ENCODE results near the gene ZNF790. TPM values are rescaled to one million over a fixed set of nuclear protein-coding genes. Genes with fewer than 3 reads are reported as not detected.
A peak's percentile ranks its signal among the peaks of the same experiment; 100 is the strongest.

ZNF790 gene
- total RNA-seq, 1 experiment from 2014 or later, result 5.8 TPM

GRCh38 chr19:36771261-36772231 lies 66.6 kb downstream of the ZNF790 start:
- ATAC-seq, result no peak
- BruUV-seq (replicated peaks), result TSS peak; percentile 90
- H3K27me3 ChIP-seq (ENCODE audit: control insufficient read depth, insufficient read depth, low read length), result no peaks in the 10 kb centered on the region
- peaks cover 29% of the 10 kb centered on the region; the same call in 1 of the 2 replicates for H3K9me3 ChIP-seq (ENCODE audit: control insufficient read depth, insufficient read depth, low read depth, low read length)
- in situ Hi-C loops (cut with HindIII; ENCODE audit: low pct_unique_long_range_greater_than_20kb, low sequenced_read_pairs) (no loop called here), intact Hi-C loops (cut with micrococcal nuclease; ENCODE audit: unreplicated experiment) (no loop called here)
- H3K4me3 ChIP-seq (ENCODE audit: low read depth in 2 of 2, low read length in 2 of 2), result peak overlapping the region; percentile 58 to 80
- CTCF ChIA-PET, result interaction anchor here (0.6 to 0.7 kb wide), 2 partner anchors 14 to 364 kb away, joined by 3 to 5 read pairs; no protein-coding TSS in a partner anchor
- DNase-seq (ENCODE audit: low read depth, low spot score), result peak; percentile 67
- TF ChIP-seq SIN3A (IDR thresholded peaks at IDR 0.05; ENCODE audit: borderline replicate concordance, insufficient read depth, low read depth, low read length), result no peak
- TF ChIP-seq POLR2AphosphoS5 (IDR thresholded peaks at IDR 0.05; ENCODE audit: low read depth, low read length), result peak; percentile 70
- no peak for TF ChIP-seq REST (IDR thresholded peaks at IDR 0.05; ENCODE audit: insufficient read depth in 1 of 2, low read depth in 2 of 2, low read length in 1 of 2)
- no peak for TF ChIP-seq CTCF (IDR thresholded peaks at IDR 0.05)
- peak; percentile 96 for TF ChIP-seq TCF7L2 (IDR thresholded peaks at IDR 0.05; ENCODE audit: low read depth, low read length)
- peak overlapping the region; percentile 97 for H3K27ac ChIP-seq (ENCODE audit: low read length)
- no peaks in the 10 kb centered on the region for H3K36me3 ChIP-seq (ENCODE audit: control insufficient read depth, insufficient read depth, low read length)
- H3K4me1 ChIP-seq (ENCODE audit: control insufficient read depth, insufficient read depth, low read length), result no peaks in the 10 kb centered on the region
- POLR2A ChIA-PET, result interaction anchor here (0.7 kb wide), 7 partner anchors 10 to 1979 kb away, joined by 3 to 11 read pairs (median 4); no protein-coding TSS in a partner anchor

Other genes with a start within 250 kb of the ZNF790 start
- gene ZNF382, start 233.1 kb downstream of the ZNF790 start, total RNA-seq (2021; ENCODE audit: unreplicated experiment), result 1.6 TPM
- 14.0 TPM for gene ZNF461, start 171.6 kb downstream of the ZNF790 start, total RNA-seq (2021; ENCODE audit: unreplicated experiment)
- gene ZNF567, start 150.8 kb downstream of the ZNF790 start, total RNA-seq (2021; ENCODE audit: unreplicated experiment), result 11.3 TPM
- gene ZNF850, start 65.6 kb downstream of the ZNF790 start, total RNA-seq (2021; ENCODE audit: unreplicated experiment), result 15.3 TPM
- 3.8 TPM for gene ZNF345, start 12.5 kb upstream of the ZNF790 start, total RNA-seq (2021; ENCODE audit: unreplicated experiment)
- 7.2 TPM for gene ZNF829, start 77.9 kb upstream of the ZNF790 start, total RNA-seq (2021; ENCODE audit: unreplicated experiment)
- 19.3 TPM for gene ZNF568, start 77.9 kb upstream of the ZNF790 start, total RNA-seq (2021; ENCODE audit: unreplicated experiment)
- 13.7 TPM for gene ZNF420, start 240.0 kb upstream of the ZNF790 start, total RNA-seq (2021; ENCODE audit: unreplicated experiment)